Astrocyte of the spinal cord (primary cell): ENCODE data around the gene HBG2.

Source experiments
- DNase-seq: peaks from one replicate; pipeline ENCODE4 v3.0.0; 2011; ENCODE audit warnings: low read depth, low spot score
- H3K4me3 ChIP-seq: 2 replicates; pipeline ENCODE4 v1.5.1; 2011; ENCODE audit warnings: low read depth, mild to moderate bottlenecking, low read length, moderate library complexity
- CTCF ChIP-seq: IDR thresholded peaks from 2 replicates; pipeline ENCODE4 v1.5.1; 2012; ENCODE audit warnings: low read depth, mild to moderate bottlenecking, low read length, inconsistent platforms
- in situ Hi-C: cut with HindIII; loops from 2 replicates; pipeline ENCODE4 v1.10.0; 2017; ENCODE audit warnings: low sequenced_read_pairs

The HBG2 gene

GRCh38 chr11:5232176-5232575, 22.4 kb downstream of the HBG2 start:
- DNase-seq: no peak
- H3K4me3 ChIP-seq: no peak overlapping the region
- in situ Hi-C loops: no loop called here
- no peak for TF ChIP-seq CTCF

- TF ChIP-seq CTCF: no peak
- no peak overlapping the region for H3K4me3 ChIP-seq
- DNase-seq: no peak
- in situ Hi-C loops: no loop called here
Observed at GRCh38 chr11:5231111-5231510, 23.5 kb downstream of the HBG2 start.

GRCh38 chr11:5230266-5230665, 24.3 kb downstream of the HBG2 start:
- no peak for DNase-seq
- TF ChIP-seq CTCF: no peak
- H3K4me3 ChIP-seq: no peak overlapping the region
- in situ Hi-C loops: no loop called here

- H3K4me3 ChIP-seq: no peak overlapping the region
- no peak for TF ChIP-seq CTCF
- DNase-seq: no peak
- in situ Hi-C loops: no loop called here
Observed at GRCh38 chr11:5229796-5230195, 24.8 kb downstream of the HBG2 start.

- no peak overlapping the region for H3K4me3 ChIP-seq
- DNase-seq: no peak
- in situ Hi-C loops: no loop called here
- TF ChIP-seq CTCF: no peak
Observed at GRCh38 chr11:5229356-5229755, 25.2 kb downstream of the HBG2 start.

- no peak overlapping the region for H3K4me3 ChIP-seq
- no peak for TF ChIP-seq CTCF
- DNase-seq: no peak
- in situ Hi-C loops: no loop called here
Observed at GRCh38 chr11:5228124-5228523, 26.5 kb downstream of the HBG2 start.

GRCh38 chr11:5227681-5228080, 26.9 kb downstream of the HBG2 start:
- in situ Hi-C loops: no loop called here
- no peak for DNase-seq
- TF ChIP-seq CTCF: no peak
- no peak overlapping the region for H3K4me3 ChIP-seq
